H9 (cell line): ENCODE data around the gene HS6ST3. TPM values are rescaled to one million over a fixed set of nuclear protein-coding genes. Genes with fewer than 3 reads are reported as not detected.

Experiments
- DNase-seq: peaks from one replicate; pipeline ENCODE4 v3.0.0-alpha.2; 2017
- H2AFZ ChIP-seq: one replicate; pipeline ENCODE4 v1.6.1; 2013; ENCODE audit warnings: mild to moderate bottlenecking, low read length, control low read depth, moderate library complexity
- H2AK5ac ChIP-seq: 2 replicates; pipeline ENCODE4 v1.6.1; 2013; ENCODE audit warnings: low read length, control low read depth, mixed read lengths; ENCODE audit not compliant: insufficient read length
- H2BK120ac ChIP-seq: one replicate; pipeline ENCODE4 v1.6.1; 2013; ENCODE audit warnings: low read depth, mild to moderate bottlenecking, low read length, control low read depth, inconsistent platforms; ENCODE audit not compliant: poor library complexity, severe bottlenecking
- H2BK12ac ChIP-seq: 2 replicates; pipeline ENCODE4 v1.6.1; 2013; ENCODE audit warnings: low read length, control low read depth, mixed read lengths, low read depth; ENCODE audit not compliant: insufficient read length
- H2BK15ac ChIP-seq: 2 replicates; pipeline ENCODE4 v1.6.1; 2013; ENCODE audit warnings: low read depth, low read length, control low read depth
- H2BK20ac ChIP-seq: one replicate; pipeline ENCODE4 v1.6.1; 2013; ENCODE audit warnings: low read depth, mild to moderate bottlenecking, low read length, control low read depth, inconsistent platforms; ENCODE audit not compliant: poor library complexity, severe bottlenecking
- H2BK5ac ChIP-seq: 2 replicates; pipeline ENCODE4 v1.6.1; 2013; ENCODE audit warnings: low read length, control low read depth, mixed read lengths; ENCODE audit not compliant: insufficient read length
- H3K14ac ChIP-seq: 2 replicates; pipeline ENCODE4 v1.6.1; 2013; ENCODE audit warnings: low read length, control low read depth; ENCODE audit not compliant: insufficient read depth
- H3K18ac ChIP-seq: 2 replicates; pipeline ENCODE4 v1.6.1; 2013; ENCODE audit warnings: low read depth, mild to moderate bottlenecking, mixed read lengths, low read length, control low read depth; ENCODE audit not compliant: insufficient read length
- H3K23ac ChIP-seq: 2 replicates; pipeline ENCODE4 v1.6.1; 2013; ENCODE audit warnings: low read length, control low read depth, mixed read lengths, low read depth; ENCODE audit not compliant: insufficient read length
- H3K23me2 ChIP-seq: 2 replicates; pipeline ENCODE4 v1.6.1; 2013; ENCODE audit warnings: low read depth, mild to moderate bottlenecking, mixed read lengths, low read length, control low read depth; ENCODE audit not compliant: insufficient read length, poor library complexity, severe bottlenecking
- H3K27ac ChIP-seq: 2 replicates; pipeline ENCODE4 v1.5.1; 2013; ENCODE audit warnings: low read length, control low read depth, mixed read lengths, low read depth; ENCODE audit not compliant: insufficient read length
- H3K27me3 ChIP-seq: 2 replicates; pipeline ENCODE4 v1.6.1; 2013; ENCODE audit warnings: low read length, control low read depth, inconsistent platforms; ENCODE audit not compliant: insufficient read depth
- H3K4ac ChIP-seq: 2 replicates; pipeline ENCODE4 v1.6.1; 2013; ENCODE audit warnings: low read depth, mild to moderate bottlenecking, control low read depth, inconsistent platforms, low read length, moderate library complexity
- H3K4me1 ChIP-seq: 2 replicates; pipeline ENCODE4 v1.6.1; 2013; ENCODE audit warnings: low read length, control low read depth, inconsistent platforms; ENCODE audit not compliant: insufficient read depth
- H3K4me2 ChIP-seq: 2 replicates; pipeline ENCODE4 v1.6.1; 2013; ENCODE audit warnings: low read length, control low read depth, mixed read lengths; ENCODE audit not compliant: insufficient read length, insufficient read depth
- H3K56ac ChIP-seq: 2 replicates; pipeline ENCODE4 v1.6.1; 2013; ENCODE audit warnings: low read depth, mild to moderate bottlenecking, mixed read lengths, low read length, control low read depth; ENCODE audit not compliant: insufficient read length
- H3K79me1 ChIP-seq: 2 replicates; pipeline ENCODE4 v1.6.1; 2013; ENCODE audit warnings: low read depth, mild to moderate bottlenecking, moderate library complexity, low read length, control low read depth, inconsistent platforms; ENCODE audit not compliant: insufficient read depth, poor library complexity, severe bottlenecking
- H3K79me2 ChIP-seq: 2 replicates; pipeline ENCODE4 v1.6.1; 2013; ENCODE audit warnings: low read length, control low read depth, inconsistent platforms; ENCODE audit not compliant: insufficient read depth
- H3K9ac ChIP-seq: 2 replicates; pipeline ENCODE4 v1.6.1; 2013; ENCODE audit warnings: low read length, control low read depth, mixed read lengths; ENCODE audit not compliant: insufficient read length; ENCODE audit errors: extremely low read depth
- H3K9me3 ChIP-seq: one replicate; pipeline ENCODE4 v1.6.1; 2013; ENCODE audit warnings: low read depth, low read length, inconsistent platforms; ENCODE audit not compliant: control insufficient read depth
- H3T11ph ChIP-seq: one replicate; pipeline ENCODE4 v1.6.1; 2013; ENCODE audit warnings: mild to moderate bottlenecking, low read length, control low read depth, inconsistent platforms
- H4K20me1 ChIP-seq: one replicate; pipeline ENCODE4 v1.6.1; 2013; ENCODE audit not compliant: control insufficient read depth, insufficient read length, insufficient read depth
- H4K5ac ChIP-seq: 2 replicates; pipeline ENCODE4 v1.6.1; 2013; ENCODE audit warnings: low read depth, mild to moderate bottlenecking, mixed read lengths, low read length, control low read depth; ENCODE audit not compliant: insufficient read length
- H4K8ac ChIP-seq: replicated peaks from 2 replicates; pipeline ENCODE4 v1.6.1; 2013; ENCODE audit warnings: low read length, control low read depth, mixed read lengths, low read depth; ENCODE audit not compliant: insufficient read length
- H4K91ac ChIP-seq: 2 replicates; pipeline ENCODE4 v1.6.1; 2013; ENCODE audit warnings: low read depth, mild to moderate bottlenecking, moderate library complexity, mixed read lengths, low read length, control low read depth; ENCODE audit not compliant: insufficient read length
- H3K27ac Mint-ChIP-seq, 3 experiments: 2 replicates in 2 of 3; 3 replicates in 1 of 3; pipeline ENCODE4 v1.8.0; 2020 to 2021; ENCODE audit warnings: mixed read lengths in 3 of 3, mild to moderate bottlenecking in 1 of 3, moderate library complexity in 1 of 3
- H3K27me3 Mint-ChIP-seq: 2 replicates; pipeline ENCODE4 v1.8.0; 2021; ENCODE audit warnings: low read depth, mild to moderate bottlenecking, moderate library complexity, mixed read lengths
- H3K36me3 Mint-ChIP-seq, 3 experiments: 2 replicates in 2 of 3; 3 replicates in 1 of 3; pipeline ENCODE4 v1.8.0; 2020 to 2021; ENCODE audit warnings: low read depth in 3 of 3, mixed read lengths in 3 of 3; ENCODE audit not compliant: insufficient read depth in 1 of 3
- H3K4me1 Mint-ChIP-seq, 2 experiments: 2 replicates each; pipeline ENCODE4 v1.8.0; 2020; ENCODE audit warnings: mixed read lengths in 2 of 2
- H3K4me3 Mint-ChIP-seq, 2 experiments: 2 replicates in 1 of 2; 3 replicates in 1 of 2; pipeline ENCODE4 v1.8.0; 2020 to 2021; ENCODE audit warnings: mild to moderate bottlenecking in 2 of 2, mixed read lengths in 2 of 2, moderate library complexity in 1 of 2
- H3K9me3 Mint-ChIP-seq, 2 experiments: 2 replicates in 1 of 2; 3 replicates in 1 of 2; pipeline ENCODE4 v1.8.0; 2020; ENCODE audit warnings: mild to moderate bottlenecking in 2 of 2, mixed read lengths in 2 of 2, moderate library complexity in 1 of 2
- CTCF ChIP-seq: fragments of 200-600 bp; sonication (generic); conservative IDR thresholded peaks from 3 replicates; pipeline ENCODE4 v1.8.0; 2021; ENCODE audit warnings: antibody characterized with exemption, mild to moderate bottlenecking
- WGBS: extraction: QIAGEN DNeasy Blood & Tissue Kit; methylation state at CpG from one replicate; pipeline ENCODE4 v1.1.7; 2013; ENCODE audit warnings: missing lambda C conversion rate, low lambda C conversion rate, mixed read lengths; ENCODE audit not compliant: insufficient read length; ENCODE audit errors: extremely low coverage; 5-methylcytosine and 5-hydroxymethylcytosine counted together
- total RNA-seq: library from RNA; stranded (reverse); gene quantifications from 2 replicates; pipeline ENCODE4 v1.2.1, GENCODE V29; 2021

The HS6ST3 gene
- total RNA-seq, 1 experiment from 2014 or later, result 0.44 TPM

GRCh38 chr13:96161141-96161540 lies 71.2 kb downstream of the HS6ST3 start:
- Histone ChIP-seq H3K4me1 (0 out of 2 replicates have a peak, but pooled peaks cover 3% of the 10 kb centered on the region), H3K18ac (no peak overlapping the region), H2BK20ac (no peak overlapping the region), H3K56ac (no peak overlapping the region), H3T11ph (no peak overlapping the region), H3K79me1 (no peaks in the 10 kb centered on the region), H3K27ac (no peak overlapping the region), H3K27me3 (no peaks in the 10 kb centered on the region), H3K23ac (no peak overlapping the region), H2BK15ac (no peak overlapping the region), H2AK5ac (no peak overlapping the region), H3K23me2 (no peaks in the 10 kb centered on the region), H4K8ac (no peak overlapping the region), H4K5ac (no peak overlapping the region), H3K9me3 (no peaks in the 10 kb centered on the region), H2AFZ (no peak overlapping the region), H3K14ac (no peak overlapping the region), H2BK5ac (no peak overlapping the region), H4K20me1 (no peaks in the 10 kb centered on the region), H4K91ac (no peak overlapping the region), H3K4me2 (no peak overlapping the region), H3K4ac (no peak overlapping the region), H2BK12ac (no peak overlapping the region), H3K9ac (no peak overlapping the region), H2BK120ac (no peak overlapping the region), H3K79me2 (0 out of 2 replicates have a peak, but pooled peaks cover 2% of the 10 kb centered on the region)
- DNase-seq, result no peak
- H3K4me1 Mint-ChIP-seq, result peaks cover 4 to 6% of the 10 kb centered on the region in 2 experiments; a peak in 2 of 4 replicates
- no peak overlapping the region for H3K27ac Mint-ChIP-seq
- no peaks in the 10 kb centered on the region; a peak in 1 of 5 replicates for H3K9me3 Mint-ChIP-seq
- TF ChIP-seq CTCF, result no peak
- no peaks in the 10 kb centered on the region; a peak in 1 of 7 replicates for H3K36me3 Mint-ChIP-seq
- no CpG with 5 or more reads among the region's 3 CpGs for WGBS
- no peaks in the 10 kb centered on the region for H3K27me3 Mint-ChIP-seq
- no peak overlapping the region for H3K4me3 Mint-ChIP-seq
